Mucosa of gallbladder (tissue), 1 donor: ENCODE results near the gene POP5. TPM values are rescaled to one million over a fixed set of nuclear protein-coding genes. Genes with fewer than 3 reads are reported as not detected.

Experiments
- DNase-seq: peaks from one replicate; pipeline ENCODE4 v3.0.0-alpha.2; 2020; ENCODE audit warnings: low spot score
- total RNA-seq: library from RNA; stranded (reverse); gene quantifications from one replicate; pipeline ENCODE4 v1.2.1, GENCODE V29; 2021
- donor health status: DM: no; HTN: no; CAD: no.

The POP5 gene
- total RNA-seq, 1 donor from 2014 or later = 50.9 TPM

DNA sequence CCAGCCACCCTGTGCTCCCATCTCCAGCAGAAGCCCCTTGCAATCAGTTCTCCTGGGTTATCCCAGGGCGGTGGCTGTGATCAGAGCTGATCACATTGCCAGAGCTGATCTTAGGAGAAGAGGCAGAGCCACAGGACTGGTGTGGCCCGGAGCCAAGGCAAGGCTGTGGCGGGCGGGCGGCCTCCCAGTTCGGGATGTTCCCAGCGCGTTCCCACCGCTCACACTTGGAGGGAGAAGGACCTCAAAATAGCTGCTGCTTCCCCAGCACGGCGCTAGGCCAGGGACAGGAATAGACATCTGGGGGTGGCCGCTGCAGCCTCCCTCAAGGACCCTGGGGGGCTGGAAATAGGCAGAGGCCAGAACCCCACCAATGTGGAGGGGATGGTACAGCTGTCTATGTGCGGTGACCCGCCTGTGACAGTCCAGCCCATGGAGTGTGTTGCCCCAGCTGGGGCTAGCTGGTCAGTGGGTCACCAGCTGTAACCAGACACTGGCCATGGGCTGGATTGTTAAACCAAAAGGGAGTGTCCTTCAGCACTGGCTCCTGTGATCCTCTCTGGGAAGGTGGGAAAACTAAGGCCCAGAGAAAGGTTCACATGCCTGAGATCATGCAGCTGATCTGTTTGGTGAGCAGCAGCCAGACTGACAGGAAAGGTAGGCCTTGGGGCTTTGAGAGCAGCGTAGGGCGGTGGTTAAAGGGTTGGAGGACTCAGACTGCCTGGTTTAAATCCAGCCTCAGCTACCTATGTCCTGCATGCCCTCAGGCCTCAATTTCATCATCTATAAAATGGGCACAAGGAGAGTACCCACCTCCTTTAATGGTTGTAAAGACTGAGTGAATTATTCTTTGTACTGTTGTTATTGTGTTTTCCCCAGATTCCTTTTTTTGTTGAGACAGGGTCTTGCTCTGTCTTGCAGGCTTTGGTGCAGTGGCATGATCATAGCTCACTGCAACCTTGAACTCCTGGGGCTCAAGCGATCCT, 8.0 kb upstream of the POP5 start:
- no peak for DNase-seq

DNA sequence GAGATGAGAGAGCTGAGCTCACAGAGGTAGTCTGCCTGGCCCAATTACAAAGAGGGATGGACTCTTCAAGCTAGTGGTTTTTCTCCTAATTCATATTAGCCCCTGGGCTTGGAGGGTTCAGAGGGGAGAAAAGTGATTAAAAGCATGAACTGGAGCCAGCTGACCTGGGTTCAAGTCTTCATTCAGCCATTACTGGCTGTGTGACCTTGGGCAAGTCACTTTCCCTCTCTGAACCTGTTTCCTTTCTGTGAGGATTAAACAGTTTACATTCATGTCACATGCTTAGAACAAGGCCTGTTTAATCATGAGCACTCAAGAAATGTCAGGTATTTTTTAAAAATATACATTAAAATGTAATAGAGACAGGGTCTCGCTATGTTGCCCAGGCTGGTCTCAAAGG, 7.2 kb upstream of the POP5 start:
- no peak for DNase-seq

DNA sequence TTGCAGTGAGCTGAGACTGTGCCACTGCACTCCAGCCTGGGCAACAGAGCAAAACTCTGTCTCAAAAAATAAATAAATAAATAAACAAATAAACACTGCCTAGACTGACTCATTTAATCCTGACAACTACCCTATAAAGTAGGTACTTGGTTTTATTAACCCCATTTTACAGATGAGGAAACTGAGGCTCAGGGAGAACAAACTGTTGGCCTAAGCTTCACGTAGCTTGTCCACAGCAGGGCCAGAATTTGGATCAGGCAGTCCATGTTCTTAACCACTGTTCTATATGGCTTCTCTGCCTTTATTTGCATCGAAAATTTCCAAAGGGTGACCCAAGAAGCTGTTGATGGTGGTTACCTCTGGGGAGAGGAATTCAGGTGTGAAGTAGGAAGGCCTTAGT, 5.7 kb upstream of the POP5 start:
- no peak for DNase-seq

DNA sequence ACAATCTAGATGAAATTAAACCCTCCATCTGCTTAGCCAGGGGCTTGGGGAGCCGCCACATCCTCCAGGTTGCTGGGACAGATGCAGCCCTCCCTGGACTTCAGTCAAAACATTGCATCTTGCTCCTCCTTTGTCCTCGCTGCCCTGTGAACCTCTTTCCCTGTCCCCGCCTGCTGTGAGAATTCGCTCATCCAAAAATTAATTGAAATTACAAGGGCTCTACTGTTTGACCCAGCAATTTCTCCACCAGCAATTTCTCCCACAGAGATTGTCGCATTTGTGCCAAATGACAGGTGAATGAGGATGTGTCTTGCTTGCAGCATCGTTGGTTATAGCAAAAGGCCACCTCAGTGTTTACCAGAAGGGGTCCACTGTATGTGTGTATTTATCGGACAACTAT, 5.0 kb upstream of the POP5 start:
- no peak for DNase-seq

DNA sequence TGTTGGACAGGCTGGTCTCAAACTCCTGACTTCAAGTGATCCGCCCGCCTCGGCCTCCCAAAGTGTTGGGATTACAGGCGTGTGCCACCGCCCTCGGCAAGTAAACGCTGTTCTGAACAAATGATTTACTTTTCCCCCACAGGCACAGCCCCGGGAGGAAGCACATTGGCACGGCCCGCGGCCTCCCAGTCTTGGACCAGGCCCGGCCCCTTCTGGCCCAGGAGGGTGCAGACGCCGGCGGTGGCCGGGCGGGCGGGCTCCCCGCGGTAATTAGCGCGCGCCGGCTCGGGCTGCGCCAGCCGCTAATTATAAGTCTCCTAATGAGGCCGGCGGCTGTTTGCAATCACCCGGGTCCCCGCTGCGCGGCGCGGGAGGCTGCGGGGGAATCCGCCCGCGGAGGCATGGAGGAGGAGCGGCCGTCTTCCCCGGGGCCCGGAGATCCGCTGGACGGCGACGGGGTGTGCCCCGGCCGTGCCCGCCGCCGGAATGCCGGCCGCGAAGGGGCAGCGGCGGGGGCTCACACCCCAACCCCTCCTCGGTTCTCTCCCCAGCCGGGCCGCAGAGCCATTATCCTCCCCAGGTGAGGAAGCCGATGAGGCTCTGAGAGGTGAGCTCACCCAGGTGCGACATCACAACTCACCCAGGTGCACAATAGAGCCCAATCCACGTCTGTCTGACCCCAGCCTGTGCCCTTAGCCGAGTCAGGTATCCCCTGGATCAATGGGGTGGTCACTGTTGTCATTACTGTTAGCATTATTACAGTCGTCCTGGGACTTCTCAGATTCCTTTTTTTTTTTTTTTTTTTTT, 3.3 kb upstream of the POP5 start:
- peak; percentile 33 for DNase-seq

DNA sequence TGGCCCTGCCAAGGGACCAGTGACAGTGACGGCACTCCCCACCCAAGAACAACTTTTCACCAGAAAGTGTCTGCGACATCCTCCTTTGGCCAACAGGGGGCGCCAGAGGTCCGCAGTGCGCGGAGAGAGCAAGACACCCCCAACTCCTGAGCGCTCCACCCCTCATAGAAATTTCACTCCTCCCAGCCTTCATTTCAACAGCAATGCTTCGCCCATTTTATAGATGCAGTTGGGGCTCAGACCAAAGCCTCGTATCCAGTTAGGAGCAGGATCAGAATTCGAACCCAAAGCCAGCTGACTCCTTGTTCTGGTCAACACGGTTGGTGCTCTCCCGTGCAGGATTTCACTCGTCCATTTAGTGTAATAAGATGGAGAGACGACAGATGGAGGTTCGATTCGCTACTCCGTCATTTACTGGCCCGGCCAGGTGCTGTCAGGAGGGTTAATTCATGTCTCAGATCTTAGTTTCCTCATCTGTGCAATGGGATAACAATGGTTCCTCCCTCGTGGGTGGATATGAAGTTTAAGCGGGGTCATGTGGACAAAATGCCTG, 2.4 kb upstream of the POP5 start:
- DNase-seq = peak; percentile 67

- DNase-seq = no peak
Measured at GRCh38 chr12:120581998-120582397, 796 bp upstream of the POP5 start.

DNA sequence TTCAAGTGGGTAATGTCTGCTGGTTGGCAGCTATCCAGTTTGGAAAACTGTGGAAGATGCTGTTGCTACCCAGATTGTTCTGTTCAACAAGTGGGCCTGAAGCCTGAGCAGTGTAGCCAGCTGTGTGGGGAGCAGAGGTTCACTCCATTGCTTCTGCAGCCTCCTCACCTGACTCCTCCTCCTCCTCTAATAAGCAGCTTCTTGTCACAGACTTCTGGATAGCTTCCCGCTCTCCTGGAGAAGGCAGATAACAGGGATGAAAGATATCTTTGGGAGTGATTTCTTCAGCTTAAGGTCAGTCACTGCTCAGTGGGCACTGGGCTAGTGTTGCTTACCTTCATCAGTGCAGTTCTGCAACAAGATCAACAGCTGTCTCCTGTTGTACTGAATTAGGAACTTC, 2.0 kb downstream of the POP5 start:
- no peak for DNase-seq

DNA sequence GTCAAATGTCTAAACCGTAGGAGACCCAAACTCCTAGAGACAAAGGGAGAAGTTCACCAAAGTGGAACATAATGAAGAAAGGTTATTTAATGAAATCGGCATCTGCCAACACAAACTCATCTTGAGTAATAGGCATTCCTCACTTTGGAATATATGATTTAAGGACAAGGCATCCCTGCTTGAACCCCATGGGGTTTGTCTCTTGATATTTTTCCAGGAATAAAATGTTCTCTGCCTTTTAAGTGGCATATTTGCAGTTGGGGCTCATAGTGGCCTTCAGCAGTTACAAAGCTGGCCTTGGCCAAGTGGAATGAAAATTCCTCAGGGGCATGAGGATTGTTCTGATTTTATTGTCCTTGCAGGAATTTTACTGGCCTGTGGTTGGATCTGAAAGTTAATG, 7.1 kb downstream of the POP5 start:
- DNase-seq = no peak

DNA sequence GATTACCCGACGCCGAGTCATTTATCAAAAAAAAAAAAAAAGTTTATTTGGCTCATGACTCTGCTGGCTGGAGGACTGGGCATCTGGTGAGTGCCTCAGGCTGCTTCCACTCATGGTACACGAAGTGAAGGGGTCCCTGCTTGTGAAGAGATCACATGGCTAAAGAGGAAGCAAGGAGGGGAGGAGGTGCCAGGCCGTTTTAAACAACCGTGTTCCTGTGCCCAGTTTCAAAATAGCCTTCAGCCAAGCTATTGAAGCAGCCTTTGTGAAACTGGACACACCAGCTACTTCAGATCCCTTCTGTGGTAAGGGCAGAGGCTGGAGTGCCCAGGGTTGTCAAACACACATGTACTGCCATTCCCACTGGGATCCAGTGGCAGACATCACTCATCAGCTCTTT, 7.6 kb downstream of the POP5 start:
- no peak for DNase-seq

GRCh38 chr12:120571299-120571698, 9.9 kb downstream of the POP5 start:
- DNase-seq = no peak

GRCh38 chr12:120563495-120563894, 17.7 kb downstream of the POP5 start:
- no peak for DNase-seq

DNA sequence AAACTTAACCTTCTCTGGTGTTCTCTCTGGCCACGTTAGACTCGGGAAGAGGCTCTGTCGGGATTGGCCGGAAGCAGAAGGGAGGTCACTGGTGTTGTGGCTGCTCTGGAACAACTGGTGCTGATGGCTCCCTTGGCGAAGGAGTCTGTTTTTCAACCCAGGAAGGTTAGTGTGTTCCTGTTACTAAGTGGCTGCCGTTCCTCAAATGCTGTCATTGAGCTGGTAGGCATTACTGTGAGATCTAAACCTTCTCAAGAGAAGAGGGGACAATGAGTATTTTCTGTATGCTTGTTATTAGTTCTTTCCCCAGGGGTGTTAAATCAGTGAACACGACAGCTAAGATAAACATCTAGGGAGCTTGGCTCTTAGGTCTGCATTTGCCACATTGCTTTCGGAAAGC, 18.3 kb downstream of the POP5 start:
- DNase-seq = no peak

DNA sequence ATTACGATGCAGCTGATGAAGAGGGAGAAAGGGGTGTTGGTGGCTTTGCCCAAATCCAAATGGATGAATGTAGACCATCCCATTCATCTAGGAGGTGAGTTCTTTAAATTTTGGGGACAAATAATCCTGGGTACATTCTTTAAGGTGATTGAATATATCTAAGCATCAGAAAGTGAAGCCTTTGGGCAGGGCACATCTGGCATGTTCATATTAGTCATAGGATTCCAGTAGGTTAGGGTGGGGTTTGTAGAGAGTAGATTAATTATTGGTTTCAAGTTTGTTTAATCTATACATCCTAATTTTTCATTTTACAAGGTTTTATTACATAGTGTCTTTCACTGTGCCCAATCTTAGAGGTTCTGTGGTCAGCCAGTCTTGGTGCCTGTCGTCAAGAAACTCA, 23.6 kb downstream of the POP5 start:
- DNase-seq = no peak

- no peak for DNase-seq
Measured at GRCh38 chr12:120554678-120555077, 26.5 kb downstream of the POP5 start.

DNA sequence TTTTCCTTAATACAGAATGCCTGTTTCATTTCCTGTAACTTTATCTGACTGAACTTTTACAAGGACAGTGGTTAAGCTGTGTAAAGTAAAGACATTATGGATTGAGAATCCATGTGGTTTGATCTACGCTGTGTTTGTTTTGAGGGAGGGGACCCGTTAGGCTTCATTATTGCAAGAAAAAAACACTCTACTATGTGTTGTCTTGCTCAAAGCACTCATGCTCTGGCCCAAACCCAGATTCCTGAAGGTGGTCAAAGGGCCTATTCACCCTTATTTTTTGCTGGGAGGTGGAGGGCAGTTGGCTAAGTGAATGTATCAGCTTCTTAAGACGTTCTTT, 35.2 kb downstream of the POP5 start:
- no peak for DNase-seq

DNA sequence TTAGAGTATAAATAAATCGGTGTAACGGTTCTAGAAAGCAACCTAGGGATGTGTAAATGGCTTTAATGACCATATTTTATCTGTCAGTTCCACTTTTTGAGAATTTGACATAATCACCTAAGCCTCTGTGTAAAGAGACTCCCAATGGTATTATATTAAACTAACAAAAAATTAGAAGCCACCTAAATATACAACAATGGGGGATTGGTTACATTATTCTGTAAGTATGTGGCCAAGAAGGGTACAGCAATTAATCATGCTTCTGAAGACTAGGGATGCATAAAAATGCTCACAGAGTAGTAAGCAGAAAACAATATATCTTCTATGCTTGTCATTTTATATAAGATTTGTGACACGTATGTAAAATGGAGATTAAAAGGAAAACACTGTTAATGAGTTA, 36.5 kb downstream of the POP5 start:
- DNase-seq = no peak

DNA sequence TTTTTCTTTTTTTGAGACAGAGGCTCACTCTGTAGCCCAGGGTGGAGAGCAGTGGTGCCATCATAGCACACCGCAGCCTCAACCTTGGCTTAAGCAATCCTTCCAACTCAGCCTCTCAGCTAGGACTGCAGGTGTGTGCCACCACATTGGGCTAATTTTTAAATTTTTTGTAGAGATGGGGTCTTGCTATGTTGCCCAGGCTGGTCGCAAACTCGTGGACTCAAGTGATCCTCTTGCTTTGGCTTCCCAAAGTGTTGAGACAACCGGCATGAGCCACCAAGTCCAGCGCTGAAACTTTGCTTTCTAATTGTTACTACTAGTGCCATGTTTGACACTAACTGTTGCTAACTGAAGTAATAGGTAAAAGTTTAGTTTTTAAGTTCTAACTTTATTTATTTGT, 39.0 kb downstream of the POP5 start:
- no peak for DNase-seq

GRCh38 chr12:120540445-120540844, 40.8 kb downstream of the POP5 start:
- no peak for DNase-seq

DNA sequence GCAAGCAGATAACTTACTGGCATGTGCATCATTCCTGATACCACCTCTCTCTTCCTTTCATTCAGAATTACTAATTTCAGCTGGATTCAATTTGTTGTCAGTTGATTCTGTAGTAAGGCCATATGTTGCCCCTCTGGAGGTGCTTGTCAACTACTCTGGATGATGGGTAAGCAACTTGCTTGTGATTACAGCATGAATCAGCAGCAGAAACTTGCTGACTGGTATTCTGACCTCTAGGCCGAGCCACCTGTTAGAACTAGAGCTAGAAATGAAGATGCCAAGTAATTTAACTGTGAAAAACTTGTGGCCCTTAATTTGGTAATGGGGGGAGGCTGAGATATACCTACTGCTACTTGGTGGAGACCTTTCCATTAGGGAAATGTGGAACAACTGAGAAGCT, 41.9 kb downstream of the POP5 start:
- no peak for DNase-seq

DNA sequence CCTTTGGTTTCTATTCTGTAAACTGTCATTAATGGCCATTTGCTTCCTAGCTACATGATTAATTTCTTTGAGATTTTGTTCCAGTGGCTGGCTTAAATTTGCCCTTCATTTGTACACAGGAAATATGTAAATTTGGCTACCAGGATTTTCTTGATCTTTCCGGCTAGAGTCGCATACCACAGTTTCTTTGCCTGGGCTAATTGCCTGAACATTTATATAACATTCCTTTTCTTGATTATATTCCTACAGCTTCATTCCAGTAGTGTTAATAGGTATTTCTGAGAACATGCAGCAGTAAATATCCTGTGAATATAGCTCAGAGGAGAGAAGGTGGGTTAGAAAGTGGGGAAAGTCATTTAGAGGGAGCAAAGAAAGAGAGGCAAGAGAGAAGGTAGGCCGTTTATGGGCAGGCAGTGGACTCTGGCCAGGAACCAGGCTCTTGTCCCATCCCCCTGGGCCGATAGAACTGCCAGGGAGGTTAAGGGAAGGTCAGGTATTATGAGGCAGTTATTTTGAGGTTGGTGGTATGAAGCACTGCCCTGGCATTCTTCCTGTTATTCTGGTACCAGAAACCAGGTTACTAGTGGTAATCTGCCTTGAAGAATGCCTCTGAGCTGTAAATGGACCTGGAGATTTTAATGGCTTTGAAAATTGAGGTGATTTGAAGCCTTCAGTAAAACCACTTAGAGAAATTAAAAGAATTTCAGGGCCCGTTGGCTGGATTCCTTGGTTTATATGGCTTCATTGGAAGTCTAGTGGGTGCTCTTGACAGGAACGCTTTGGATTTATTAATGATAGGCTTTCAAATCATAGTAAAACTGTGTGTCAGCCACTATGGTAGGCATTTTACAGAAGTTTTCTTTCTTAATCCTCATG, 42.7 kb downstream of the POP5 start:
- peak; percentile 63 for DNase-seq

GRCh38 chr12:120537856-120538220, 43.4 kb downstream of the POP5 start:
- no peak for DNase-seq
